Mesendoderm (in vitro differentiated cells): ENCODE measurements around the gene ZNF699.
A peak's percentile ranks its signal among the peaks of the same experiment; 100 is the strongest.

ENCODE experiments used
- DNase-seq: peaks from one replicate; pipeline ENCODE4 v3.0.0; 2013
- H2AK5ac ChIP-seq: 2 replicates; pipeline ENCODE4 v1.6.1; 2013; ENCODE audit warnings: low read length, inconsistent platforms
- H2BK120ac ChIP-seq: 2 replicates; pipeline ENCODE4 v1.6.1; 2013; ENCODE audit warnings: low read depth, mild to moderate bottlenecking, low read length, moderate library complexity, mixed read lengths
- H2BK15ac ChIP-seq: replicated peaks from 2 replicates; pipeline ENCODE4 v1.6.1; 2013; ENCODE audit warnings: low read depth, mild to moderate bottlenecking, moderate library complexity
- H2BK5ac ChIP-seq: 2 replicates; pipeline ENCODE4 v1.6.1; 2013; ENCODE audit warnings: low read length, inconsistent platforms
- H3K18ac ChIP-seq: 2 replicates; pipeline ENCODE4 v1.6.1; 2013; ENCODE audit warnings: mild to moderate bottlenecking, low read length, mixed read lengths
- H3K23ac ChIP-seq: one replicate; pipeline ENCODE4 v1.6.1; 2013; ENCODE audit warnings: low read length
- H3K27ac ChIP-seq: 2 replicates; pipeline ENCODE4 v1.5.1; 2013; ENCODE audit warnings: low read depth, mild to moderate bottlenecking, inconsistent platforms, low read length, moderate library complexity
- H3K27me3 ChIP-seq: 2 replicates; pipeline ENCODE4 v1.6.1; 2013; ENCODE audit warnings: low read length, control low read depth, mild to moderate bottlenecking, inconsistent platforms; ENCODE audit not compliant: insufficient read depth, poor library complexity
- H3K36me3 ChIP-seq: 2 replicates; pipeline ENCODE4 v1.6.1; 2013; ENCODE audit warnings: low read length, inconsistent platforms; ENCODE audit not compliant: control insufficient read depth, insufficient read depth
- H3K4ac ChIP-seq: one replicate; pipeline ENCODE4 v1.6.1; 2013; ENCODE audit warnings: low read depth, mild to moderate bottlenecking, low read length, moderate library complexity
- H3K4me1 ChIP-seq: 2 replicates; pipeline ENCODE4 v1.6.1; 2013; ENCODE audit warnings: low read depth, low read length, inconsistent platforms; ENCODE audit not compliant: control insufficient read depth
- H3K4me2 ChIP-seq: 2 replicates; pipeline ENCODE4 v1.6.1; 2013; ENCODE audit warnings: low read length
- H3K4me3 ChIP-seq: 2 replicates; pipeline ENCODE4 v1.5.1; 2013; ENCODE audit warnings: mild to moderate bottlenecking, low read length
- H3K56ac ChIP-seq: one replicate; pipeline ENCODE4 v1.6.1; 2013; ENCODE audit warnings: low read length
- H3K79me1 ChIP-seq: 2 replicates; pipeline ENCODE4 v1.6.1; 2013; ENCODE audit warnings: low read length, inconsistent platforms
- H3K79me2 ChIP-seq: 2 replicates; pipeline ENCODE4 v1.6.1; 2013; ENCODE audit warnings: mild to moderate bottlenecking, low read length; ENCODE audit not compliant: control insufficient read depth, insufficient read depth
- H3K9ac ChIP-seq: 2 replicates; pipeline ENCODE4 v1.6.1; 2013; ENCODE audit warnings: low read length, inconsistent platforms
- H4K5ac ChIP-seq: one replicate; pipeline ENCODE4 v1.6.1; 2013; ENCODE audit warnings: low read length
- H4K8ac ChIP-seq: one replicate; pipeline ENCODE4 v1.6.1; 2013; ENCODE audit warnings: low read depth, mild to moderate bottlenecking, control low read depth, low read length, moderate library complexity
- WGBS: extraction: QIAGEN DNeasy Blood & Tissue Kit; methylation state at CpG from one replicate; pipeline ENCODE4 v1.1.7; 2013; ENCODE audit warnings: low lambda C conversion rate, missing lambda C conversion rate; ENCODE audit not compliant: insufficient coverage; ENCODE audit errors: extremely low coverage; 5-methylcytosine and 5-hydroxymethylcytosine counted together

The ZNF699 gene

GRCh38 chr19:9308091-9308770 lies 1.4 kb downstream of the ZNF699 start:
- Histone ChIP-seq H3K79me2 (no peaks in the 10 kb centered on the region), H2BK120ac (no peak overlapping the region), H2BK15ac (no peak overlapping the region), H3K9ac (no peak overlapping the region), H3K4me3 (no peak overlapping the region), H3K23ac (no peak overlapping the region), H2AK5ac (no peak overlapping the region), H3K18ac (no peak overlapping the region), H3K4ac (no peak overlapping the region), H3K4me2 (no peak overlapping the region), H4K8ac (no peak overlapping the region), H3K36me3 (no peaks in the 10 kb centered on the region), H3K79me1 (no peaks in the 10 kb centered on the region), H2BK5ac (no peak overlapping the region), H4K5ac (no peak overlapping the region), H3K4me1 (no peaks in the 10 kb centered on the region), H3K27ac (no peak overlapping the region), H3K56ac (no peak overlapping the region), H3K27me3 (no peaks in the 10 kb centered on the region)
- DNase-seq = no peak
- WGBS = no CpG with 5 or more reads among the region's 10 CpGs

GRCh38 chr19:9306443-9306842 lies 3.2 kb downstream of the ZNF699 start:
- H3K79me1 ChIP-seq = no peaks in the 10 kb centered on the region
- no peak overlapping the region for H2BK15ac ChIP-seq
- no peak overlapping the region for H4K8ac ChIP-seq
- no peak overlapping the region for H3K4me2 ChIP-seq
- no peaks in the 10 kb centered on the region for H3K4me1 ChIP-seq
- WGBS = no CpG with 5 or more reads among the region's 1 CpG
- no peak overlapping the region for H4K5ac ChIP-seq
- no peak for DNase-seq
- H3K27ac ChIP-seq = no peak overlapping the region
- H3K36me3 ChIP-seq = no peaks in the 10 kb centered on the region
- H3K23ac ChIP-seq = no peak overlapping the region
- no peak overlapping the region for H3K56ac ChIP-seq
- H3K9ac ChIP-seq = no peak overlapping the region
- H3K4ac ChIP-seq = no peak overlapping the region
- H2AK5ac ChIP-seq = no peak overlapping the region
- H3K4me3 ChIP-seq = no peak overlapping the region
- no peaks in the 10 kb centered on the region for H3K79me2 ChIP-seq
- H2BK5ac ChIP-seq = no peak overlapping the region
- H3K18ac ChIP-seq = no peak overlapping the region
- H2BK120ac ChIP-seq = no peak overlapping the region
- no peaks in the 10 kb centered on the region for H3K27me3 ChIP-seq

GRCh38 chr19:9296336-9296735 lies 13.3 kb downstream of the ZNF699 start:
- DNase-seq = peak; percentile 70
- no peak overlapping the region for H3K4me3 ChIP-seq
- no peak overlapping the region for H3K56ac ChIP-seq
- H3K4ac ChIP-seq = no peak overlapping the region
- H4K8ac ChIP-seq = no peak overlapping the region
- no peaks in the 10 kb centered on the region for H3K36me3 ChIP-seq
- no peak overlapping the region for H3K23ac ChIP-seq
- no peak overlapping the region for H2BK5ac ChIP-seq
- H3K79me1 ChIP-seq = no peaks in the 10 kb centered on the region
- no peaks in the 10 kb centered on the region for H3K27me3 ChIP-seq
- H2AK5ac ChIP-seq = no peak overlapping the region
- H3K4me1 ChIP-seq = no peaks in the 10 kb centered on the region
- no CpG with 5 or more reads among the region's 2 CpGs for WGBS
- no peak overlapping the region for H3K9ac ChIP-seq
- H3K4me2 ChIP-seq = no peak overlapping the region
- no peak overlapping the region for H3K18ac ChIP-seq
- no peak overlapping the region for H3K27ac ChIP-seq
- H2BK15ac ChIP-seq = no peak overlapping the region
- no peak overlapping the region for H4K5ac ChIP-seq
- no peak overlapping the region for H2BK120ac ChIP-seq
- H3K79me2 ChIP-seq = no peaks in the 10 kb centered on the region

- no peak overlapping the region for H3K4ac ChIP-seq
- no peak overlapping the region for H3K4me2 ChIP-seq
- no peak overlapping the region for H2BK5ac ChIP-seq
- H2BK120ac ChIP-seq = no peak overlapping the region
- peak overlapping the region; percentile 13 for H3K4me3 ChIP-seq
- H3K27me3 ChIP-seq = no peaks in the 10 kb centered on the region
- no peak overlapping the region for H2AK5ac ChIP-seq
- no peak overlapping the region for H4K5ac ChIP-seq
- DNase-seq = peak; percentile 34
- H3K18ac ChIP-seq = no peak overlapping the region
- no peak overlapping the region for H3K23ac ChIP-seq
- no peak overlapping the region for H4K8ac ChIP-seq
- H3K79me2 ChIP-seq = no peaks in the 10 kb centered on the region
- H3K4me1 ChIP-seq = no peaks in the 10 kb centered on the region
- no peaks in the 10 kb centered on the region for H3K79me1 ChIP-seq
- H3K9ac ChIP-seq = no peak overlapping the region
- no peak overlapping the region for H2BK15ac ChIP-seq
- H3K27ac ChIP-seq = no peak overlapping the region
- H3K56ac ChIP-seq = no peak overlapping the region
- no peaks in the 10 kb centered on the region for H3K36me3 ChIP-seq
- WGBS = no CpG with 5 or more reads among the region's 4 CpGs
These were observed 14.2 kb downstream of the ZNF699 start for GRCh38 chr19:9295411-9295849.

GRCh38 chr19:9289231-9289884 lies 20.3 kb downstream of the ZNF699 start:
- no CpG with 5 or more reads among the region's 2 CpGs for WGBS
- Histone ChIP-seq H3K4ac (no peak overlapping the region), H3K79me1 (no peaks in the 10 kb centered on the region), H2AK5ac (no peak overlapping the region), H3K27ac (no peak overlapping the region), H3K4me3 (no peak overlapping the region), H4K8ac (no peak overlapping the region), H3K18ac (no peak overlapping the region), H2BK15ac (no peak overlapping the region), H3K23ac (no peak overlapping the region), H2BK120ac (no peak overlapping the region), H3K79me2 (no peaks in the 10 kb centered on the region), H3K9ac (no peak overlapping the region), H3K56ac (no peak overlapping the region), H4K5ac (no peak overlapping the region), H3K4me1 (no peaks in the 10 kb centered on the region), H3K27me3 (no peaks in the 10 kb centered on the region), H3K4me2 (no peak overlapping the region), H3K36me3 (no peaks in the 10 kb centered on the region), H2BK5ac (no peak overlapping the region)
- DNase-seq = no peak
